HG03108 (cell line): Measurements from ENCODE around the gene CYP4A22.
"Not testable (repeated sequence)": the region's sequence is repeated elsewhere in the genome, so short reads cannot be mapped to it uniquely, and the experiment has no call there.

ENCODE experiments used
- ATAC-seq: cut with Tn5 transposase; IDR thresholded peaks from one replicate; pipeline ENCODE4 v1.9.1; 2021; ENCODE audit warnings: moderate library complexity; ENCODE audit not compliant: unreplicated experiment

Gene CYP4A22

DNA sequence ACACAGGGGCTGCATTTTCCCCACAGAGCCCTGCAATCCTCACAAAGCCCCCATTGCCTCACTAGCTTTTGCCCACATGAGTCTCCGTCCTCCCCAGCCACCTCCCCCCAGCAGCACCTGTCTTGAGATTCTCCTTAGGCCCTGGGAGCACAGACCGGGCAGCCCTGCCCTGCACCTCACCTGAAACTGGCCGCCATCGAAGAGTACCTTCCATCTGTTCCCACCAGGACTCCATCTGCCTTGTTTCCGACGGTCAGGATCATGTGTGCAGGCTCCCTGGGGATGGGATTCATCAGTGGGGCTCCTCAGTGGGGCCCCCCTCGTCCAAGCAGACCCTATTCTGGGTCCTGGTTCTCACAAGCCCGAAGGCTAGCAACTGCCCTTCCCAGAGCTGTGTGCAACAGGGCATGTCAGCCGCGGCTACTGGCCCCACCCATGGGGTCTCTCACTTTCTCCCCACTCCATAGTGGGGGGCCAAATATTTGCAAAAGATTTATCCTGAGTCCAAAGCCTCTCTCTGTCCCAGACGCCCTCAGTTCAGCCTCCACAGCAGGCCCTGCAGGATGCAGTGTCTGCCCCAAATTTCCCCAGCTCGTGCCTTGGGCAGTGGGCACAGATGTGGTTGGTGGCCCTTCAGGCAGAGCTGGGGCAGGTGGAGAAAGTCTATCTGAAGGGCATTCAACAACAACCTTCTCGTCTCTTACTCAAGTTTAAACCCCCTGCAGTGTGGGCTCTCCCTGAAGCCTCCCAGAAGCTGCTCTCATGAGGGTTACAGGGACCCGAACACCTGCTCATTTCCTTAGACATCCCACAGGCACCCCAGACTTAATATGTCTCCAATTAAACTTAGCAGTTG lies 47.8 kb downstream of the CYP4A22 start:
- ATAC-seq: no peak

DNA sequence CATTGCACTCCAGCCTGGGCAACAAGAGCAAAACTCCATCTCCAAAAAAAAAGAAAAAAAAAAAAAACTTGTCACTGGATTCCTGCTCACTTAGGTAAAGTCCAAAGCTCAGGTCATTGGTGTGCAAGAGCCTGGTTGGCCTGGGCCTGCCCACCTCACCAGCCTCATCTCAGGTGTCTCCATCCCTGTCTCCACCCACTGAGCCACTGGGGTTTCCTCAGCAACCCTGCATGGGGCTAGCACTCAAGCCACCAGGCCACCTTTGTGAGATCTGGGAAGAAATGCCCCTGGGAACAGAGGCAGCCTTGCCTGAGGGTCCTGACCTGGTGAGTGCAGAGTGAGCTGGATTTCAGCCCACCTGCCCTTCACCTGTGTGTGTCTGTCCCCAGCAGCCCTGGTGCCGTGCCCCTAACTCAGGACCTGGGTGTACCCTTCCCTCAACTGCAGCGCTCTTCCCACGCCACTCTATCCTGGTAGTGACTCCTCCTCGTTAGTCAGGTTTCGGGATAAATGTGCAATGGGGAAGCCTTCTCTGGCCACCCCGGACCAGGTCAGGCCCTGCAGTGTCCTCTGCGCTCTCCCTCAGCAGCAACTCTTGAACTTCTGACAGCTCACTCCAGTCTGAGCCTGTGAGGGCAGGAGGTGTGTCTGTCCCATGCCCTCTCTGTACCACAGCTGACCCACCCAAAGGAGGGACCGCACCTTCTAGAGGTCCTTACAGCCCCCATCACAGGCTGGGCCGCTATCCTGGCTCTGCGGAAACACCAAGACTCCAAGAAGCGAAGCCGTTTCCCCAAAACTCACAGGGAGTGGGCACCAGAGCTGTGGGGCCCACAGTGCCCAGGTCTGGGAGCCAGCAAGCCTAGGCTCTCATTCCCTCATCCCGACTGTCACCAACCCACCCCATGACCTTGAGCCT lies 49.3 kb downstream of the CYP4A22 start:
- ATAC-seq: no peak

DNA sequence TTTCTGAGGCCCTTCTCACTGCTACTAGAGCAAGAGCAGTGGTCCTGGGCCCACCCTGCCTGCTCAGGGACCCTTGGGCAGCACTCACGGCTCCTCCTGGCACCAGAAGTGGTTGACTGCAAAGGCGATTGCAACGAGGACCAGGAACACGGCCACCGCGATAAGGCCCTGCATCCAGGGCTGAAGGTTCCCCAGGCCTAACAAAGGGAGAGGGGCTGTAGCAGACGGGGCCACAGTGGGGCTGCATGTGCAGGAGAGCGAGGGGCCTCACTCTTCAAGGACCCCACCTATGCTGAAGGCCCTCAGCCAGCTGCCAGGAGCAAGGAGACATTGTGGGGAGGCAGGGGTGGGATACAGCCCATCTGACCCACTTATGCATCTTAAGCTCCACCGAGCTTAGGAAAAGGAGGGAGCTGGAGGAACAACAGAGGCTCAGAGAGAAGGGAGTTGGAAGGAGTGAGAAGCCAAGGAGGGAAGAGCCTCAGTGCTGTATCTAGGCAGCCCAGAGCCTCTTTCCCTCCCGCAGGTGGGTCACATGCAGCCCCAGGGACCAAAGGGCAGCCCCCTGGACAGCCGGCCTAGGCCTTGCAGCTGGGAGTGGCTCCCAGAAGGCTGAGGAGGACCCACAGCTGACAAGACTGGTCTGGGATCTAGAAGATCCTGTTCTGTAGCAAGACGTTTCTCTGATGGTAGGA lies 50.1 kb downstream of the CYP4A22 start:
- no peak for ATAC-seq

DNA sequence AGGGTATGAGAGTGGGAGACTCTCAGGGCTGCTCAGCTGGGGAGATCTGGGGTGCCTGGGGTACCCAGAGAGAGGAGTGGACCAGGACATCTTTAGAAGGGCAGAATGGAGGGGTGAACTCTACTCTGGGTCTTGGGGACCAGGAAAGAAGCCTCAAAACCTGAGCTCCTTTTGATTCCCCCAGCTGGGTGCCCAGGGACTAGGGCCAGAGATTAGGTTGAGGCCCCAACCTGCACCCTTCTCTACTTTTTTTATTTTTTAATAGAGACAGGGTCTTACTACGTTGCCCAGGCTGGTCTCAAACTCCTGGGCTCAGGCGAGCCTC lies 50.6 kb downstream of the CYP4A22 start:
- ATAC-seq: no peak

DNA sequence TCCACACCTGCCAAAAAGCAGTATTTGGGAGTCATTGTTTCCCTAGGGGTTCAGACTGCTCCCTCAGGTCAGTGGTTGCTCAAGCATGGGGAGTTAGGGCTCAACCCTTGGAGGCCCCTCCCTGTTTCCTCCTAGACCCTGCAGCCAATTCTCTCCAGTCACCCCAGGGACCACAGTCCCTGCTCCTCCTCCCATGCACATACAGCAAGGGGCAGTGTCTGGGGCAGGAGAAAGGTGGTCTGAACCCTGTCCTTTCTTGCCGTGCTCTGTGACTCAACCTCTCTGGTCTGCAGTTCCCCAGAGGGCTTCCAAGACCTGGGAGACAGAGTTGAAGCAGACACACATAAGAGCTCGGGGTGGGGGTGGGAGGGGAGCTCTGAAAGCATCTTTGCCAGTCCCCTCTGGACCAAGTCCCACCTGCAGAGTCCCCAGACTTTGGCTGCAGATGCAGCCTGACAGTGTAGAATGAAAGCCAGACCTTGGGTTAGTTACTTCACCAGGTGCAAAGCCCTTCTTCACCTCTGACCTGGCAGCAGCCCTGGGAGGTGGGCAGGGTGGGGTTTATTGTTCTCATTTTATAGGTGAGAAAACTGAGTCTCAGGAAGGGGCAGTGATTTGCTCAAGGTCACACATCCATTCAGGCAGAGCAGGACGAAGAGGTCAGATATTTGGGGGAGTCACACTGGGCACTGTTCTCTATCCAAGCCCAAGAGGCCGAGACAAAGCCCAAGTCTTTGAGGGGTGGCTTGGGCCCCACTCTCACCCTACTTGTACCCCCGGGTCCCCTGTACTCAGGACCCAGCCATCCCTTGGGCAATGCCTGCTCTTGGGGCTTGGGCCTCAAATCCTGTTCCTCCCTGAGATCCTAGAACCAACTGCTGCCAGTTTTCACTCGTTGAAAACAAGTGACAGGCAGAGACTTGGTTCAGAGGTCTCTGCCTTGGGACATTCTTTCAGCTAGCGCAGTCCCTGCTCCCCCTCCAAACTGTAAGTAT lies 51.8 kb downstream of the CYP4A22 start:
- ATAC-seq: no peak

DNA sequence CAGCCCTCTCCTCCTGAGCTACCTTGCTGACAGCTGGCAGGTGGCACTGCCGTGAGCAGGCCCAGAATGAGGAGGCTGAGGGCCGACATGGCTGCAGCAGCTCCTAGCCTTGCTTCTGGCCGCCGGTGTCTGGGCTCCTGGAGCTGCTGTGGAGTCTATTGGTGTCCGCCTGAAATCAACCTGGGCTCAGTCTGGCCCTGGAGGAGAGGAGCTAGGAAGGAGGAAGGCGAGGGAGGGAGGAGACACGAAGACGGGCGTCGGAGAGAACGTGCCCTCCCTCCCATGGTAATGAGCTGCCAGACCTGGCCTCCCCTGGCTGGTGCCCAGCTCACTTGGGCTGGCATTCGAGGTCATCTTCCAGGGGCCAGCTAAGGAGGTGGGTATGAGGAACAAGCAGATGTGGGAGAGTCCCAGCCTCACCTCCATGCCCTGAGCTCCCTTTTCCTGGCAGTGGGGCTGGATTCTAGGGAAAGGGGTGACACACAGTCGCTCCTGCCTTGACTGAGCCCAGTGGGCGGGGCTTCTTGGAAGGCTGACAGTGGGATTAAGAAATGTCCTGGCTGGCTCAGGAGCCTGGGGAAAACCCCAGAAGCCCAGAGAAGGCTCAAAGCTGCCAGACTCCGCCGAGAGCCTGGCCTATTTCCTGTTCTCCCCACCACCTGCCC lies 52.7 kb downstream of the CYP4A22 start, which contains the start of gene PDZK1IP1:
PDZK1IP1 (minus strand) TSS at position 193 of the 665 bp plus-strand sequence; CDS start at position 89, 104 bp downstream.
- no peak for ATAC-seq

DNA sequence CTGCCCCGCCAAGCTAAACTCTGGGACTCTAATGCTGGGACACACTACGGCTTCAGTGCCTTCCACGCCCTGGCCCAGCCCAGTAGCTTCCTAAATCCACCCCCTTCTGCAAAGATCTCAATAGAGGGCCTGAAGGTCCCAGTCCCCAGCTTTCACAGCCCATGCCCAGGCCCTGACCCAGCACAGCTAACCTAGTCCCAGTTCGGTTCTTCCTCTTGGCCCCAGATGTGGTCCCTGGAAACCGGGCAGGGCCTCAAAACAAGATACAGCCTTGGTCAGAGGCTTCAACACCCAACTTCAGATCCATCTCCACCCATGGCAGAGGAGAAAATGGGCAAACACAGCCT lies 53.2 kb downstream of the CYP4A22 start:
- ATAC-seq: no peak

DNA sequence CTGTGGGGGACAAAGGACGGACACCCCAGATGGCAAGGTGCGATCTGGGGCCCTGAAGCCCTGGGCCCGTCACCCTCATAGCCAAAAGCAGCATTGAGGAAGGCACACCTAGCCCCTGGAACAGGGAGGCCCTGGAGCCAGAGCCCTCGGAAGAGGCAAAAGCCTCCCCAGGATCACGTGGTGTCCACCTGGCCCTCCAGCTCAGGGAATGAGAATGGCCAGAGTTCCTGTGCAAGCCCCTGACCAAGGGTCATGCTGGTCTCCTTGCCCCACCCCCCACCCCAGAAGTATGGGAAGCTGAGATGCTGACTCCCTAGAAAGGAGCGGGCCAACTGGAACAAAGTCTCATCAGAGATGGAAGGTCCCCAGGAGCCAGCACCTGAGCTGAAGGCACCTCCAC lies 53.6 kb downstream of the CYP4A22 start:
- no peak for ATAC-seq

DNA sequence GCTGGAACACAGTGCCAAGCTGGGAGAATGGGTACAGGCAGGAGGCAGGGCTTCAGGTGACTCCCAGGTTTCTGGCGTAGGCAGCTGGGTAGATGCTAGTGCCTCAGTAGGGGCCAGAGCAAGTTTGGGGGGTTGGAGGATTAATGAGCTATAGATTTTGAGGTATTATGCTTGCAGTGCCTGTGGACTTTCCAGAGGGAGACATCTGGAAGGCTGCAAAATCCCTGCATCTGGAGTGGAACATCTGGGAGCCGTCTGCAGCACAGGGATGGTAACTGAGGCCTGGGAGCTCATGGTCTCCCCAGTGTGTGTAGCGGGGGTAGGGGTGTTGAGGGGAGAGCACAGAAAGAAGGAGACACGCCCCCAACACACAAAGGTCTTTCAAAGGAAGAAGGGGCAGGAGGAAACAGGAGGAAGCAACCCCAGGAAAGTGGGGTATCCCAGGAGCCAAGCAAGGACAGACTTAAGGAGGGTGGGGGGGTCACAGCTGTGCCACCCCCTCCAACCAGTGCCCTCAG lies 54.8 kb downstream of the CYP4A22 start:
- ATAC-seq: no peak

DNA sequence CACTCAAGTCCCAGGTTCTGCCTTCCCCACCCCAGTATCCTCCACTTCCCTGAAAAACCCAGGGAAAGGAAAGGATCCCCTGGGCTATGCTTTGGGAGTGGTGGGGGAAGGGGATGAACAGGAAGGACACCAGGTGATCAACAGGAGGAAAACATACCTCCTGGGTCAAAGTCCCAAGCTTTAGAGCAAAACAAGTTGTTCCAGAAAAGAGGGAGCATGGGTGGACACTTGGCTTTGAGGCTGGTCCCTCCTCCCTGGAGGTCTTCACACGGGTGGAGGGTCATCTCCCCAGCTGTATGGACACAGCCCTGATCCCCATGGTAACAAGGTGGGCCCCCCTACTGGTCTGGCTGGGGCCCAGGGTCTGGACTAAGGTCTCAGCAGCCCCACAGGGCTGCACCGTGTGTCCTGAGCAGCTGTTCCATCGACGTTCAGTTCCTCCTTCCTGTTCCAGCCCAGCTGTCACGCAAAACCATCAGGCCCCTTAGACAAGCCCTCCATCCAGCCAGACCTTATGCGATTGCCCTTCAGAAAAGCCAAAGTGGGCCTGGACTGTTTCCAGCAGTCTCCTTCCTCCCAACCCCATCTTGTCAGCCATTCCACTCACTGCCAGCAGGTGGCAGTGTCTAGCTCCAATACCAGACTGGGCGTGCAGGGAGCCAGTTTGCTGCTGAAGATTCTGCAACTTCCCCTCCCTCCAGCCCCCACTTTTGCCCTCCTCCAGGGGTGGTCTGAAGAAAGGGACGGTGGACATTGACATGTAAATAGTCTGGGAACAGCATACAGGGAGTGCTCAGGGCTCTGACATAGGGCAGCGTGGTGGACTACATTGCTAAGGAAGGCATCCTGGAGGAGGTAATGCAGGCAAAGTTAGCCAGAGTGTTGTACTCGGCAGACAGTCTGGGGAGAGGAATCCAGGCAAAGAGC lies 55.5 kb downstream of the CYP4A22 start:
- no peak for ATAC-seq

DNA sequence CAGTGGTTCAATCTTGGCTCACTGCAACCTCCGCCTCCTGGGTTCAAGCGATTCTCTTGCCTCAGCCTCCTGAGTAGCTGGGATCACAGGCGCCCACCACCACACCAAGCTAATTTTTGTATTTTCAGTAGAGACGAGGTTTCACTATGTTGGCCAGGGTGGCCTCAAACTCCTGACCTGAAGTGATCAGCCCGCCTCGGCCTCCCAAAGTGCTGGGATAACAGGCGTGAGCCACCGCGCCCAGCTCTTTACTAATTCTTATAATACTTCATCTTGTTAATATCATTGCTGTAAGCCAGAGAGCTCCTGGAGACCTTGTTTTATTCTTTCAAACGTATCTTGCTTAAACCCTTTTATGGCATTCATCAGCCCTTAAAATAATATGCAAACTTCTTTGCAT lies 56.3 kb downstream of the CYP4A22 start:
- not testable (repeated sequence) for ATAC-seq

DNA sequence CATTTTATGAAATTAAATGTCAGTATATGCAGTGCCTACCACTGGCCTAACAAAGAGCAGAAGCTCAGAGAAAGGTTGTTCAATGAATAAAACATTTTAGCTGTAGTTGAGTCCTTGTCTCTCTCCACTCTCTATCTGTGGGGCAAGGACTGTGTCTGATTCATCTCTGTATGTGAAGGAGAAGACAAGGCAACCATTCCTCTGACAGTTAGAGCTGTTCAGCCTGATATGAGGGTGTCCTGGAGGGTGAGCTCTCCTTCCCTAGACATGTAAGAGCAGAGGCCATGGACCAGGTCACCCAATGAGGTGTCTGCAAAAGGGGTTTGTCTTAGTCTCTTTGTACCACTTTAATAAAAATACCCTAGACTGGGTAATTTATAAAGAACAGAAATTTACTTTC lies 57.1 kb downstream of the CYP4A22 start:
- ATAC-seq: no peak

DNA sequence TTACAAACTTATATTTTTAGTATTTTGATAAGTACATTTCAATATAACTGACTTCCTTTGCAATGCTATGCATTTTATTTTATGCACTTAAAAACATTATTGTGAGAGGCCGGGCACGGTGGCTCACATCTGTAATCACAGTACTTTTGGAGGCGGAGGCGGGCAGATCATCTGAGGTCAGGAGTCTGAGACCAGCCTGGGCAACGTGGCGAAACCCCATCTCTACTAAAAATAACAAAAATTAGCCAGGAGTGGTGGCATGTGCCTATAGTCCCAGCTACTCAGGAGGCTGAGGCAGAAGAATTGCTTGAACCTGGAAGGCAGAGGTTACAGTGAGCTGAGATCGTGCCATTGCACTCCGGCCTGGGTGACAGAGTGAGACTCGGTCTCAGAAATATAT lies 58.7 kb downstream of the CYP4A22 start:
- not testable (repeated sequence) for ATAC-seq

DNA sequence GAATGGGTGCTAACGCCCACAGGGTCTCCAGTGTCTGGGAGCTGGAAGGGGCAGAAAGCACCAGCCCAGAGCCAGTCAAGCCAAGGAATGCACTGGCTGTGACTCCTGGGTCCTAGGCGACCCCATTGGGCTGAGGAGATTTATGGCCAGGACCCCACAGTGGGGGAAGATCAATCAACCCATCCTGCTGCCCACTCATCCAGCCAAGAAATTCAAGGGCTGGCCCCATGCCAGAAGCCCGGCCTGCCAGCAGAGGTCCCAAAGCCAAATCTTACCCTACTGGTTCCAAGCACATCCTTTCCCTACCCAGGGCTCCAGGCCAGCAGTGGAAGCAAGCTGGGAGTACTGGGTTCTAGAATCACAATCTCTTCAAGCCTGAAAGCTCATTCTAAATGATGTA lies 59.4 kb downstream of the CYP4A22 start:
- no peak for ATAC-seq

DNA sequence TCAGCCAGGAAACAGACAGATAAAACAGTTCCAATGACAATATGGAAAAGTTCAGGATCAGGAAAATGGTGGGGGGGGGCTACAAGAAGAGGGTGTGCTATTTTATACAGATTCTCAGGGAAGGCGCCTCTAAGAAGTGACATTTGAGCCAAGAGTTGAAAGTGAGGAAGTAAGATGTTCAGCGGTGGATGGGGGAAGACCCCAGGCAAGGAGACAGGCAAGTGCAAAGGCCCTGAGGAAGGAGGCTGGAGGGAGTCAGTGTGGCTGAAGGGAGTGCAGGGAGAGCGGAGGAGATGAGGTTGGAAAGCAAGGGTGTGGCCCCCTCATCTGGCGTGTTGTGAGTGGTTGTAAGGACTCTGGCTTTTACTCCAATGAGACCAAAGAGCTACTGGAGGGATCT lies 61.0 kb downstream of the CYP4A22 start:
- ATAC-seq: no peak
